GM18499 (cell line): ENCODE measurements around the gene NEU2.
"Not testable (repeated sequence)": the region's sequence is repeated elsewhere in the genome, so short reads cannot be mapped to it uniquely, and the experiment has no call there.

ENCODE experiments used
- ATAC-seq: cut with Tn5 transposase; IDR thresholded peaks from one replicate; pipeline ENCODE4 v1.9.1; 2021; ENCODE audit warnings: moderate number of reproducible peaks; ENCODE audit not compliant: insufficient read depth, unreplicated experiment

NEU2 gene

GRCh38 chr2:233009661-233010060, 22.8 kb upstream of the NEU2 start:
- no peak for ATAC-seq

GRCh38 chr2:233010569-233011267, 21.8 kb upstream of the NEU2 start:
- ATAC-seq: no peak

GRCh38 chr2:233011268-233011650, 21.2 kb upstream of the NEU2 start:
- ATAC-seq: no peak

- ATAC-seq: no peak
These were observed 20.8 kb upstream of the NEU2 start for GRCh38 chr2:233011702-233012131.

GRCh38 chr2:233012301-233012971, 20.0 kb upstream of the NEU2 start:
- no peak for ATAC-seq

- ATAC-seq: no peak
These were observed 19.4 kb upstream of the NEU2 start, which contains the start of gene NGEF for GRCh38 chr2:233013027-233013461. Gene NGEF (minus strand): TSS chr2:233013256. CDS start chr2:232974890, 38,366 bp downstream.

- no peak for ATAC-seq
These were observed 18.8 kb upstream of the NEU2 start for GRCh38 chr2:233013650-233014049.

GRCh38 chr2:233015019-233015645, 17.3 kb upstream of the NEU2 start:
- ATAC-seq: no peak

- no peak for ATAC-seq
These were observed 14.5 kb upstream of the NEU2 start for GRCh38 chr2:233017947-233018346.

GRCh38 chr2:233019610-233020009, 12.9 kb upstream of the NEU2 start:
- not testable (repeated sequence) for ATAC-seq

GRCh38 chr2:233020454-233020853, 12.0 kb upstream of the NEU2 start:
- ATAC-seq: no peak

- no peak for ATAC-seq
These were observed 10.7 kb upstream of the NEU2 start for GRCh38 chr2:233021771-233022170.

- no peak for ATAC-seq
These were observed 9.9 kb upstream of the NEU2 start for GRCh38 chr2:233022561-233022960.

GRCh38 chr2:233023007-233023760, 9.3 kb upstream of the NEU2 start:
- no peak for ATAC-seq

- no peak for ATAC-seq
These were observed 8.6 kb upstream of the NEU2 start for GRCh38 chr2:233023761-233024410.

- ATAC-seq: no peak
These were observed 6.8 kb upstream of the NEU2 start for GRCh38 chr2:233025706-233026105.

GRCh38 chr2:233026198-233026813, 6.2 kb upstream of the NEU2 start:
- ATAC-seq: no peak

GRCh38 chr2:233029321-233029720, 3.2 kb upstream of the NEU2 start:
- ATAC-seq: no peak

GRCh38 chr2:233031556-233032500, 644 bp upstream of the NEU2 start:
- ATAC-seq: no peak
